H9 (cell line): ENCODE results near the gene NAA15. TPM values are rescaled to one million over a fixed set of nuclear protein-coding genes. Genes with fewer than 3 reads are reported as not detected.

Experiments
- DNase-seq: peaks from one replicate; pipeline ENCODE4 v3.0.0-alpha.2; 2017
- H2AFZ ChIP-seq: one replicate; pipeline ENCODE4 v1.6.1; 2013; ENCODE audit warnings: mild to moderate bottlenecking, low read length, control low read depth, moderate library complexity
- H2AK5ac ChIP-seq: 2 replicates; pipeline ENCODE4 v1.6.1; 2013; ENCODE audit warnings: low read length, control low read depth, mixed read lengths; ENCODE audit not compliant: insufficient read length
- H2BK120ac ChIP-seq: one replicate; pipeline ENCODE4 v1.6.1; 2013; ENCODE audit warnings: low read depth, mild to moderate bottlenecking, low read length, control low read depth, inconsistent platforms; ENCODE audit not compliant: poor library complexity, severe bottlenecking
- H2BK12ac ChIP-seq: 2 replicates; pipeline ENCODE4 v1.6.1; 2013; ENCODE audit warnings: low read length, control low read depth, mixed read lengths, low read depth; ENCODE audit not compliant: insufficient read length
- H2BK15ac ChIP-seq: 2 replicates; pipeline ENCODE4 v1.6.1; 2013; ENCODE audit warnings: low read depth, low read length, control low read depth
- H2BK20ac ChIP-seq: one replicate; pipeline ENCODE4 v1.6.1; 2013; ENCODE audit warnings: low read depth, mild to moderate bottlenecking, low read length, control low read depth, inconsistent platforms; ENCODE audit not compliant: poor library complexity, severe bottlenecking
- H2BK5ac ChIP-seq: 2 replicates; pipeline ENCODE4 v1.6.1; 2013; ENCODE audit warnings: low read length, control low read depth, mixed read lengths; ENCODE audit not compliant: insufficient read length
- H3K14ac ChIP-seq: 2 replicates; pipeline ENCODE4 v1.6.1; 2013; ENCODE audit warnings: low read length, control low read depth; ENCODE audit not compliant: insufficient read depth
- H3K18ac ChIP-seq: 2 replicates; pipeline ENCODE4 v1.6.1; 2013; ENCODE audit warnings: low read depth, mild to moderate bottlenecking, mixed read lengths, low read length, control low read depth; ENCODE audit not compliant: insufficient read length
- H3K23ac ChIP-seq: 2 replicates; pipeline ENCODE4 v1.6.1; 2013; ENCODE audit warnings: low read length, control low read depth, mixed read lengths, low read depth; ENCODE audit not compliant: insufficient read length
- H3K23me2 ChIP-seq: 2 replicates; pipeline ENCODE4 v1.6.1; 2013; ENCODE audit warnings: low read depth, mild to moderate bottlenecking, mixed read lengths, low read length, control low read depth; ENCODE audit not compliant: insufficient read length, poor library complexity, severe bottlenecking
- H3K27ac ChIP-seq: 2 replicates; pipeline ENCODE4 v1.5.1; 2013; ENCODE audit warnings: low read length, control low read depth, mixed read lengths, low read depth; ENCODE audit not compliant: insufficient read length
- H3K27me3 ChIP-seq: 2 replicates; pipeline ENCODE4 v1.6.1; 2013; ENCODE audit warnings: low read length, control low read depth, inconsistent platforms; ENCODE audit not compliant: insufficient read depth
- H3K4ac ChIP-seq: 2 replicates; pipeline ENCODE4 v1.6.1; 2013; ENCODE audit warnings: low read depth, mild to moderate bottlenecking, control low read depth, inconsistent platforms, low read length, moderate library complexity
- H3K4me1 ChIP-seq: 2 replicates; pipeline ENCODE4 v1.6.1; 2013; ENCODE audit warnings: low read length, control low read depth, inconsistent platforms; ENCODE audit not compliant: insufficient read depth
- H3K4me2 ChIP-seq: 2 replicates; pipeline ENCODE4 v1.6.1; 2013; ENCODE audit warnings: low read length, control low read depth, mixed read lengths; ENCODE audit not compliant: insufficient read length, insufficient read depth
- H3K56ac ChIP-seq: 2 replicates; pipeline ENCODE4 v1.6.1; 2013; ENCODE audit warnings: low read depth, mild to moderate bottlenecking, mixed read lengths, low read length, control low read depth; ENCODE audit not compliant: insufficient read length
- H3K79me1 ChIP-seq: 2 replicates; pipeline ENCODE4 v1.6.1; 2013; ENCODE audit warnings: low read depth, mild to moderate bottlenecking, moderate library complexity, low read length, control low read depth, inconsistent platforms; ENCODE audit not compliant: insufficient read depth, poor library complexity, severe bottlenecking
- H3K79me2 ChIP-seq: 2 replicates; pipeline ENCODE4 v1.6.1; 2013; ENCODE audit warnings: low read length, control low read depth, inconsistent platforms; ENCODE audit not compliant: insufficient read depth
- H3K9ac ChIP-seq: 2 replicates; pipeline ENCODE4 v1.6.1; 2013; ENCODE audit warnings: low read length, control low read depth, mixed read lengths; ENCODE audit not compliant: insufficient read length; ENCODE audit errors: extremely low read depth
- H3K9me3 ChIP-seq: one replicate; pipeline ENCODE4 v1.6.1; 2013; ENCODE audit warnings: low read depth, low read length, inconsistent platforms; ENCODE audit not compliant: control insufficient read depth
- H3T11ph ChIP-seq: one replicate; pipeline ENCODE4 v1.6.1; 2013; ENCODE audit warnings: mild to moderate bottlenecking, low read length, control low read depth, inconsistent platforms
- H4K20me1 ChIP-seq: one replicate; pipeline ENCODE4 v1.6.1; 2013; ENCODE audit not compliant: control insufficient read depth, insufficient read length, insufficient read depth
- H4K5ac ChIP-seq: 2 replicates; pipeline ENCODE4 v1.6.1; 2013; ENCODE audit warnings: low read depth, mild to moderate bottlenecking, mixed read lengths, low read length, control low read depth; ENCODE audit not compliant: insufficient read length
- H4K8ac ChIP-seq: replicated peaks from 2 replicates; pipeline ENCODE4 v1.6.1; 2013; ENCODE audit warnings: low read length, control low read depth, mixed read lengths, low read depth; ENCODE audit not compliant: insufficient read length
- H4K91ac ChIP-seq: 2 replicates; pipeline ENCODE4 v1.6.1; 2013; ENCODE audit warnings: low read depth, mild to moderate bottlenecking, moderate library complexity, mixed read lengths, low read length, control low read depth; ENCODE audit not compliant: insufficient read length
- H3K27ac Mint-ChIP-seq, 3 experiments: 2 replicates in 2 of 3; 3 replicates in 1 of 3; pipeline ENCODE4 v1.8.0; 2020 to 2021; ENCODE audit warnings: mixed read lengths in 3 of 3, mild to moderate bottlenecking in 1 of 3, moderate library complexity in 1 of 3
- H3K27me3 Mint-ChIP-seq: 2 replicates; pipeline ENCODE4 v1.8.0; 2021; ENCODE audit warnings: low read depth, mild to moderate bottlenecking, moderate library complexity, mixed read lengths
- H3K36me3 Mint-ChIP-seq, 3 experiments: 2 replicates in 2 of 3; 3 replicates in 1 of 3; pipeline ENCODE4 v1.8.0; 2020 to 2021; ENCODE audit warnings: low read depth in 3 of 3, mixed read lengths in 3 of 3; ENCODE audit not compliant: insufficient read depth in 1 of 3
- H3K4me1 Mint-ChIP-seq, 2 experiments: 2 replicates each; pipeline ENCODE4 v1.8.0; 2020; ENCODE audit warnings: mixed read lengths in 2 of 2
- H3K4me3 Mint-ChIP-seq, 2 experiments: 2 replicates in 1 of 2; 3 replicates in 1 of 2; pipeline ENCODE4 v1.8.0; 2020 to 2021; ENCODE audit warnings: mild to moderate bottlenecking in 2 of 2, mixed read lengths in 2 of 2, moderate library complexity in 1 of 2
- H3K9me3 Mint-ChIP-seq, 2 experiments: 2 replicates in 1 of 2; 3 replicates in 1 of 2; pipeline ENCODE4 v1.8.0; 2020; ENCODE audit warnings: mild to moderate bottlenecking in 2 of 2, mixed read lengths in 2 of 2, moderate library complexity in 1 of 2
- WGBS: extraction: QIAGEN DNeasy Blood & Tissue Kit; methylation state at CpG from one replicate; pipeline ENCODE4 v1.1.7; 2013; ENCODE audit warnings: missing lambda C conversion rate, low lambda C conversion rate, mixed read lengths; ENCODE audit not compliant: insufficient read length; ENCODE audit errors: extremely low coverage; 5-methylcytosine and 5-hydroxymethylcytosine counted together
- total RNA-seq: library from RNA; stranded (reverse); gene quantifications from 2 replicates; pipeline ENCODE4 v1.2.1, GENCODE V29; 2021
- TF ChIP-seq, protein P1 (sequence below): fragments of 200-600 bp; sonication (generic); conservative IDR thresholded peaks from 3 replicates; pipeline ENCODE4 v1.8.0; 2021; ENCODE audit warnings: antibody characterized with exemption, mild to moderate bottlenecking

Gene NAA15
- total RNA-seq, 1 experiment from 2014 or later: 115 TPM

DNA sequence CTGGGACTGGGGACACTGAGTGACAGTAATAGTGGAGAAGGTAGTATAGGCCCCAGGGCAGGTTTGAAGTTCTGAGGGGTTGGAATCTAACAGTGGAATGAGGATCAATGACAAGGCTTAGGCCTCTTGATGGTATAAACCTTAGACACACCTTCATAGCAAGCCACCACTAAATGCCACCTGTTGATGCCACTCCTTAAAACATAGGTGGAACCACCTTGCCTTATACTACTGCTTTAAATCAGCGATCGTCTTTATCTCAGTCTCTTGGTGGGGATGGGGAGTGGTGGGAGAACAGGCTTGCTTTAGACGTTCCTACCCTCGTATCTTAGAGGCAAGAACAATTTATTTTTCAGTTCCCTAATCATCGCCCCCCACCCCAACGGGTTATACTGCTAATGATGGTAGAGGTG lies 153.8 kb downstream of the NAA15 start:
- H2BK12ac ChIP-seq: no peak overlapping the region
- peaks cover 15% of the 10 kb centered on the region for H3K23me2 ChIP-seq
- peaks cover 7% of the 10 kb centered on the region for H3K79me1 ChIP-seq
- no peak overlapping the region for H3K18ac ChIP-seq
- H2BK120ac ChIP-seq: no peak overlapping the region
- peaks cover 27% of the 10 kb centered on the region; the same call in 1 of the 2 replicates for H3K79me2 ChIP-seq
- H3K4me3 Mint-ChIP-seq: peak overlapping the region; percentile 96 to 99
- H4K5ac ChIP-seq: no peak overlapping the region
- H2BK15ac ChIP-seq: no peak overlapping the region
- H3K4me2 ChIP-seq: peak overlapping the region; percentile 100
- H3K4me1 ChIP-seq: no peaks in the 10 kb centered on the region; the same call in none of the 2 replicates
- H3T11ph ChIP-seq: no peak overlapping the region
- peaks cover 62 to 63% of the 10 kb centered on the region in 2 experiments for H3K4me1 Mint-ChIP-seq
- peak overlapping the region; percentile 95 for H3K9ac ChIP-seq
- no peak overlapping the region for H3K27ac Mint-ChIP-seq
- no CpG with 5 or more reads among the region's 6 CpGs for WGBS
- no peak overlapping the region for H2AFZ ChIP-seq
- H3K36me3 Mint-ChIP-seq: peaks cover 0 to 4% (median 3%) of the 10 kb centered on the region in 3 experiments; a peak in 5 of 7 replicates
- no peak overlapping the region for H2AK5ac ChIP-seq
- H4K8ac ChIP-seq: no peak overlapping the region
- no peak overlapping the region for H3K4ac ChIP-seq
- no peak overlapping the region for H2BK20ac ChIP-seq
- H3K9me3 Mint-ChIP-seq: 0 out of 5 replicates have a peak, but pooled peaks cover 0 to 2% of the 10 kb centered on the region in 2 experiments
- TF ChIP-seq, protein P1, sequence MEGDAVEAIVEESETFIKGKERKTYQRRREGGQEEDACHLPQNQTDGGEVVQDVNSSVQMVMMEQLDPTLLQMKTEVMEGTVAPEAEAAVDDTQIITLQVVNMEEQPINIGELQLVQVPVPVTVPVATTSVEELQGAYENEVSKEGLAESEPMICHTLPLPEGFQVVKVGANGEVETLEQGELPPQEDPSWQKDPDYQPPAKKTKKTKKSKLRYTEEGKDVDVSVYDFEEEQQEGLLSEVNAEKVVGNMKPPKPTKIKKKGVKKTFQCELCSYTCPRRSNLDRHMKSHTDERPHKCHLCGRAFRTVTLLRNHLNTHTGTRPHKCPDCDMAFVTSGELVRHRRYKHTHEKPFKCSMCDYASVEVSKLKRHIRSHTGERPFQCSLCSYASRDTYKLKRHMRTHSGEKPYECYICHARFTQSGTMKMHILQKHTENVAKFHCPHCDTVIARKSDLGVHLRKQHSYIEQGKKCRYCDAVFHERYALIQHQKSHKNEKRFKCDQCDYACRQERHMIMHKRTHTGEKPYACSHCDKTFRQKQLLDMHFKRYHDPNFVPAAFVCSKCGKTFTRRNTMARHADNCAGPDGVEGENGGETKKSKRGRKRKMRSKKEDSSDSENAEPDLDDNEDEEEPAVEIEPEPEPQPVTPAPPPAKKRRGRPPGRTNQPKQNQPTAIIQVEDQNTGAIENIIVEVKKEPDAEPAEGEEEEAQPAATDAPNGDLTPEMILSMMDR: no peak
- H4K91ac ChIP-seq: no peak overlapping the region
- no peaks in the 10 kb centered on the region for H4K20me1 ChIP-seq
- H3K23ac ChIP-seq: no peak overlapping the region
- no peaks in the 10 kb centered on the region for H3K27me3 Mint-ChIP-seq
- no peak overlapping the region for H2BK5ac ChIP-seq
- no peak overlapping the region for H3K56ac ChIP-seq
- H3K27me3 ChIP-seq: no peaks in the 10 kb centered on the region
- H3K14ac ChIP-seq: no peak overlapping the region
- DNase-seq: no peak
- no peak overlapping the region for H3K27ac ChIP-seq
- no peaks in the 10 kb centered on the region for H3K9me3 ChIP-seq
